IMR-90 (cell line): ENCODE results near the gene NKX2-1. TPM values are rescaled to one million over a fixed set of nuclear protein-coding genes. Genes with fewer than 3 reads are reported as not detected.

Experiments used
- ATAC-seq: fragments of 200-7000 bp; cut with Tn5 transposase; 2 replicates; pipeline ENCODE4 v1.9.1; 2020; ENCODE audit warnings: low read depth, mild to moderate bottlenecking, moderate library complexity
- BruUV-seq: library from RNA; stranded (reverse); fragments of 400-500 nt; replicated peaks from 2 replicates; lab custom pipeline; 2021; lab: Mats Ljungman, UMichigan
- CTCF ChIA-PET: fragments of 300-600 bp; formaldehyde crosslinking; extraction: SDS; loops from one replicate; lab custom pipeline; 2021; ENCODE audit warnings: antibody characterized with exemption; lab: Yijun Ruan, JAX
- POLR2A ChIA-PET: fragments of 300-600 bp; sonication (Branson Sonifier 250); formaldehyde crosslinking; loops from one replicate; lab custom pipeline; 2022; ENCODE audit warnings: antibody characterized with exemption; ENCODE audit not compliant: unreplicated experiment; lab: Charles Lee
- DNase-seq: peaks from one replicate; pipeline ENCODE4 v3.0.0; 2013
- H2AFZ ChIP-seq: replicated peaks from 2 replicates; pipeline ENCODE3; 2013; ENCODE audit warnings: low read length, mild to moderate bottlenecking; ENCODE audit not compliant: poor library complexity
- H2AK5ac ChIP-seq: 2 replicates; pipeline ENCODE4 v1.6.1; 2013; ENCODE audit warnings: low read depth, low read length, inconsistent platforms
- H2AK9ac ChIP-seq: replicated peaks from 2 replicates; pipeline ENCODE3; 2013; ENCODE audit warnings: mild to moderate bottlenecking, low read depth, low read length, moderate library complexity; ENCODE audit not compliant: poor library complexity
- H2BK120ac ChIP-seq: 2 replicates; pipeline ENCODE4 v1.6.1; 2013; ENCODE audit warnings: low read depth, low read length, inconsistent platforms
- H2BK15ac ChIP-seq: 3 replicates; pipeline ENCODE4 v1.6.1; 2013; ENCODE audit warnings: low read depth, low read length, inconsistent platforms
- H2BK20ac ChIP-seq: 2 replicates; pipeline ENCODE4 v1.6.1; 2013; ENCODE audit warnings: low read depth, mild to moderate bottlenecking, inconsistent platforms, low read length, moderate library complexity
- H2BK5ac ChIP-seq: 2 replicates; pipeline ENCODE4 v1.6.1; 2013; ENCODE audit warnings: mild to moderate bottlenecking, low read depth, low read length, inconsistent platforms; ENCODE audit not compliant: poor library complexity, severe bottlenecking
- H3K14ac ChIP-seq: replicated peaks from 2 replicates; pipeline ENCODE4 v1.6.1; 2013; ENCODE audit warnings: low read depth, low read length, inconsistent platforms
- H3K18ac ChIP-seq: 2 replicates; pipeline ENCODE4 v1.6.1; 2013; ENCODE audit warnings: low read depth, low read length, control low read depth
- H3K23ac ChIP-seq: 2 replicates; pipeline ENCODE4 v1.6.1; 2013; ENCODE audit warnings: low read depth, low read length, inconsistent platforms
- H3K27ac ChIP-seq: 2 replicates; pipeline ENCODE4 v1.5.1; 2013; ENCODE audit warnings: mild to moderate bottlenecking, control low read depth, low read length; ENCODE audit not compliant: insufficient read depth
- H3K27me3 ChIP-seq: 2 replicates; pipeline ENCODE4 v1.6.1; 2013; ENCODE audit warnings: low read length; ENCODE audit not compliant: control insufficient read depth, insufficient read depth
- H3K36me3 ChIP-seq: 2 replicates; pipeline ENCODE4 v1.6.1; 2013; ENCODE audit warnings: low read length, mixed read lengths; ENCODE audit not compliant: control insufficient read depth, insufficient read depth
- H3K4ac ChIP-seq: 2 replicates; pipeline ENCODE4 v1.6.1; 2013; ENCODE audit warnings: low read depth, low read length, inconsistent platforms
- H3K4me1 ChIP-seq: 2 replicates; pipeline ENCODE4 v1.6.1; 2013; ENCODE audit warnings: low read length, mixed read lengths; ENCODE audit not compliant: control insufficient read depth, insufficient read depth
- H3K4me2 ChIP-seq: 2 replicates; pipeline ENCODE4 v1.6.1; 2013; ENCODE audit warnings: low read depth, mild to moderate bottlenecking, control low read depth, low read length, moderate library complexity
- H3K4me3 ChIP-seq: 2 replicates; pipeline ENCODE4 v1.5.1; 2013; ENCODE audit warnings: low read depth, mild to moderate bottlenecking, control low read depth, low read length, moderate library complexity; ENCODE audit not compliant: insufficient read depth
- H3K56ac ChIP-seq: 2 replicates; pipeline ENCODE4 v1.6.1; 2013; ENCODE audit warnings: low read length, inconsistent platforms; ENCODE audit not compliant: insufficient read depth; ENCODE audit errors: extremely low read depth
- H3K79me1 ChIP-seq, 2 experiments: 2 replicates each; pipeline ENCODE4 v1.6.1; 2013; ENCODE audit warnings: low read length in 2 of 2, inconsistent platforms in 1 of 2, low read depth in 1 of 2
- H3K9ac ChIP-seq: 2 replicates; pipeline ENCODE4 v1.6.1; 2013; ENCODE audit warnings: low read depth, low read length, control low read depth
- H3K9me1 ChIP-seq: 2 replicates; pipeline ENCODE4 v1.6.1; 2013; ENCODE audit warnings: low read length, inconsistent platforms; ENCODE audit not compliant: insufficient read depth
- H3K9me3 ChIP-seq: 2 replicates; pipeline ENCODE4 v1.6.1; 2013; ENCODE audit warnings: low read length; ENCODE audit not compliant: control insufficient read depth, insufficient read depth
- H4K20me1 ChIP-seq: 2 replicates; pipeline ENCODE4 v1.6.1; 2013; ENCODE audit warnings: low read length, inconsistent platforms; ENCODE audit not compliant: insufficient read depth
- H4K5ac ChIP-seq: 2 replicates; pipeline ENCODE4 v1.6.1; 2013; ENCODE audit warnings: mild to moderate bottlenecking, low read depth, low read length, control low read depth
- H4K8ac ChIP-seq, 2 experiments: 2 replicates each; pipeline ENCODE4 v1.6.1; 2013; ENCODE audit warnings: low read depth in 2 of 2, low read length in 2 of 2, control low read depth in 1 of 2, inconsistent platforms in 1 of 2
- H4K91ac ChIP-seq: 2 replicates; pipeline ENCODE4 v1.6.1; 2013; ENCODE audit warnings: low read depth, low read length, inconsistent platforms; ENCODE audit not compliant: insufficient read depth
- BHLHE40 ChIP-seq: fragments of 150-350 bp; IDR thresholded peaks from 2 replicates; pipeline ENCODE4 v1.6.1; 2016; ENCODE audit warnings: mild to moderate bottlenecking, low read depth, low read length
- CEBPB ChIP-seq: IDR thresholded peaks from 2 replicates; pipeline ENCODE4 v1.6.1; 2012; ENCODE audit warnings: low read depth, low read length, improper control_type of control experiment
- CHD1 ChIP-seq: IDR thresholded peaks from 2 replicates; pipeline ENCODE4 v1.6.1; 2012; ENCODE audit warnings: low read depth, low read length, improper control_type of control experiment
- CTCF ChIP-seq: conservative IDR thresholded peaks from 2 replicates; pipeline ENCODE4 v1.5.1; 2012; ENCODE audit warnings: mild to moderate bottlenecking, low read depth, low read length, improper control_type of control experiment
- ELK1 ChIP-seq: fragments of 150-350 bp; IDR thresholded peaks from 2 replicates; pipeline ENCODE4 v1.6.1; 2016; ENCODE audit warnings: low read depth, mild to moderate bottlenecking, low read length, moderate library complexity, borderline replicate concordance
- FOS ChIP-seq: fragments of 150-350 bp; IDR thresholded peaks from 2 replicates; pipeline ENCODE4 v1.6.1; 2016; ENCODE audit warnings: low read depth, low read length
- MAFK ChIP-seq: IDR thresholded peaks from 2 replicates; pipeline ENCODE4 v1.6.1; 2012; ENCODE audit warnings: low read depth, low read length, improper control_type of control experiment
- MAZ ChIP-seq: IDR thresholded peaks from 2 replicates; pipeline ENCODE4 v1.6.1; 2012; ENCODE audit warnings: low read depth, mild to moderate bottlenecking, low read length, improper control_type of control experiment, moderate library complexity, borderline replicate concordance
- MXI1 ChIP-seq: IDR thresholded peaks from 2 replicates; pipeline ENCODE4 v1.6.1; 2012; ENCODE audit warnings: low read depth, mild to moderate bottlenecking, low read length, moderate library complexity, borderline replicate concordance
- NFE2L2 ChIP-seq: fragments of 150-350 bp; IDR thresholded peaks from 2 replicates; pipeline ENCODE4 v1.6.1; 2016; ENCODE audit warnings: low read depth, mild to moderate bottlenecking, low read length
- POLR2A ChIP-seq: IDR thresholded peaks from 2 replicates; pipeline ENCODE4 v1.6.1; 2012; ENCODE audit warnings: mild to moderate bottlenecking, low read depth, low read length
- RAD21 ChIP-seq: IDR thresholded peaks from 2 replicates; pipeline ENCODE4 v1.6.1; 2012; ENCODE audit warnings: low read length, improper control_type of control experiment
- RCOR1 ChIP-seq: IDR thresholded peaks from 2 replicates; pipeline ENCODE4 v1.6.1; 2012; ENCODE audit warnings: mild to moderate bottlenecking, low read length, improper control_type of control experiment; ENCODE audit not compliant: insufficient replicate concordance
- RFX5 ChIP-seq: IDR thresholded peaks from 2 replicates; pipeline ENCODE4 v1.8.0; 2012; ENCODE audit warnings: low read depth, mild to moderate bottlenecking, low read length, moderate library complexity
- SMC3 ChIP-seq: fragments of 150-350 bp; IDR thresholded peaks from 2 replicates; pipeline ENCODE4 v1.6.1; 2016; ENCODE audit warnings: low read depth, mild to moderate bottlenecking, antibody characterized with exemption, low read length, moderate library complexity
- USF2 ChIP-seq: fragments of 150-350 bp; IDR thresholded peaks from 2 replicates; pipeline ENCODE4 v1.6.1; 2017; ENCODE audit warnings: mild to moderate bottlenecking, antibody characterized with exemption, low read length, low read depth
- WGBS, 2 experiments: methylation state at CpG; one replicate each; pipeline versions ENCODE4 v1.1.5 to v1.1.7; 2013; ENCODE audit warnings: missing lambda C conversion rate in 2 of 2; ENCODE audit not compliant: insufficient read length in 1 of 2; ENCODE audit errors: extremely low coverage in 2 of 2; 5-methylcytosine and 5-hydroxymethylcytosine counted together
- dilution Hi-C: fragments of 300-500 bp; cut with HindIII; formaldehyde crosslinking; loops from one replicate; pipeline ENCODE4 v1.14.3; 2018; ENCODE audit warnings: low sequenced_read_pairs; ENCODE audit not compliant: unreplicated experiment
- in situ Hi-C: fragments of 300-500 bp; cut with MboI; formaldehyde crosslinking; loops from 3 replicates; pipeline ENCODE4 v1.14.3; 2019; ENCODE audit warnings: low sequenced_read_pairs, inconsistent platforms, mixed read lengths
- intact Hi-C: fragments of 100-400 bp; cut with micrococcal nuclease; formaldehyde crosslinking; loops from 2 replicates; pipeline ENCODE4 v1.10.0; 2022
- polyA plus RNA-seq, 3 experiments: library from polyadenylated mRNA; depleted of rRNA; stranded (reverse); fragments of >200 nt; gene quantifications; 2 replicates each; pipeline ENCODE4 v1.2.3, GENCODE V29; 2012; ENCODE audit warnings: low replicate concordance in 1 of 3
- total RNA-seq: library from RNA; depleted of rRNA; stranded (reverse); fragments of >200 nt; gene quantifications from 2 replicates; pipeline ENCODE4 v1.2.3, GENCODE V29; 2012

The NKX2-1 gene
- total and polyA plus RNA-seq, 2 of the 4 experiments (the other 2 are of a cell fraction): not detected

GRCh38 chr14:36505181-36505815, 14.7 kb downstream of the NKX2-1 start:
- Histone ChIP-seq H2BK5ac (no peak overlapping the region), H3K36me3 (no peaks in the 10 kb centered on the region), H4K91ac (no peak overlapping the region), H3K9ac (no peak overlapping the region), H2AK9ac (no peak overlapping the region), H2BK120ac (no peak overlapping the region), H3K9me3 (peaks cover 2% of the 10 kb centered on the region), H3K4ac (no peak overlapping the region), H2BK15ac (no peak overlapping the region), H3K9me1 (no peaks in the 10 kb centered on the region), H4K8ac (no peak overlapping the region), H4K5ac (no peak overlapping the region), H3K4me3 (no peak overlapping the region), H3K4me2 (no peak overlapping the region), H3K27me3 (peaks cover 72% of the 10 kb centered on the region), H3K23ac (no peak overlapping the region), H3K56ac (no peak overlapping the region), H3K14ac (no peak overlapping the region), H2AFZ (no peak overlapping the region), H2BK20ac (no peak overlapping the region), H3K18ac (no peak overlapping the region), H3K79me1 (no peaks in the 10 kb centered on the region), H2AK5ac (no peak overlapping the region), H3K27ac (no peak overlapping the region), H3K4me1 (no peaks in the 10 kb centered on the region), H4K20me1 (no peaks in the 10 kb centered on the region)
- no TSS peak for BruUV-seq
- TF ChIP-seq CHD1 (no peak), CTCF (no peak), ELK1 (no peak), SMC3 (no peak), RCOR1 (no peak), MXI1 (no peak), USF2 (no peak), MAFK (no peak), RFX5 (no peak), FOS (no peak), NFE2L2 (no peak), BHLHE40 (no peak), MAZ (no peak), CEBPB (no peak), RAD21 (no peak), POLR2A (no peak)
- POLR2A ChIA-PET: no interaction called here
- DNase-seq: no peak
- in situ Hi-C loops (no loop called here), intact Hi-C loops (no loop called here), dilution Hi-C loops (no loop called here)
- no peak for ATAC-seq
- WGBS, 2 experiments: 0% methylated on average over 15 of the region's 46 CpGs; no CpG with 5 or more reads in 1 of the 2 experiments
- CTCF ChIA-PET: no interaction called here
